Measurements from ENCODE around the gene SUPT20H.

DNA sequence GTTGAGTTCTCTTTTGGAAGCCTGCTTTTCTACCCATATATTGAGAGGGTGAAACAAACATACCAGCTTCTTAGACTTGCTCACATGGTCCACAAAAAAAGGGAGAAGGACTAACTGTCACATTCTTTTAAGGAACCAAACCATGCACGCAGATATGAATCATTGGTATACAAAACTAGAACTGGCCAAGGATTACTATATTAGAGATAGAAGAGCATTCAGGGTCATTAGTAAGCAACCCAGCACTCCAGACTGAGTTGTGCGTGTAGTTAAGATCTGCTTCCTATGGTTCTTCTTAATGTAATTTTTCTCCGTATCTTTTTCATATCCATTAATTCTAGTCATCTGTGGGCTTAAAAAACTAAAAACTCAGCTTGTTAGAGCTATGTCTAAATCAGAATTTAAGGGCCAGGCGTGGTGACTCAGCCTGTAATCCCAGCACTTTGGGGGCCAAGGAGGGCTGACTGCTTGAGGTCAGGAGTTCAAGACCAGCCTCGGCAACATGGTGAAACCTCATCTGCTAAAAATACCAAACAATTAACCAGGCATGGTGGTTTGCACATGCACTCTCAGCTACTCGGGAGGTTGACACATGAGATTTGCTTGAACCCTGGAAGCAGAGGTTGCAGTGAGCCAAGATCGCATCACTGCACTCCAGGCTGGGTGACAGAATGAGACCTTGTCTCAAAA, 80.0 kb downstream of the SUPT20H start:
- TF ChIP-seq, protein P1, sequence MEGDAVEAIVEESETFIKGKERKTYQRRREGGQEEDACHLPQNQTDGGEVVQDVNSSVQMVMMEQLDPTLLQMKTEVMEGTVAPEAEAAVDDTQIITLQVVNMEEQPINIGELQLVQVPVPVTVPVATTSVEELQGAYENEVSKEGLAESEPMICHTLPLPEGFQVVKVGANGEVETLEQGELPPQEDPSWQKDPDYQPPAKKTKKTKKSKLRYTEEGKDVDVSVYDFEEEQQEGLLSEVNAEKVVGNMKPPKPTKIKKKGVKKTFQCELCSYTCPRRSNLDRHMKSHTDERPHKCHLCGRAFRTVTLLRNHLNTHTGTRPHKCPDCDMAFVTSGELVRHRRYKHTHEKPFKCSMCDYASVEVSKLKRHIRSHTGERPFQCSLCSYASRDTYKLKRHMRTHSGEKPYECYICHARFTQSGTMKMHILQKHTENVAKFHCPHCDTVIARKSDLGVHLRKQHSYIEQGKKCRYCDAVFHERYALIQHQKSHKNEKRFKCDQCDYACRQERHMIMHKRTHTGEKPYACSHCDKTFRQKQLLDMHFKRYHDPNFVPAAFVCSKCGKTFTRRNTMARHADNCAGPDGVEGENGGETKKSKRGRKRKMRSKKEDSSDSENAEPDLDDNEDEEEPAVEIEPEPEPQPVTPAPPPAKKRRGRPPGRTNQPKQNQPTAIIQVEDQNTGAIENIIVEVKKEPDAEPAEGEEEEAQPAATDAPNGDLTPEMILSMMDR (IDR thresholded peaks at IDR 0.05) = no peak
- no peak for TF ChIP-seq POLR2AphosphoS5 (IDR thresholded peaks at IDR 0.05)

All from prostate gland (tissue), 2 donors.